Thyroid gland (tissue), 4 donors: ENCODE data around the gene SLC16A14.

Experiments used
- CTCF ChIP-seq, 6 experiments: fragments of 200-600 bp in 3 of 6; fragments of 450-650 bp in 3 of 6; sonication (generic) in 3 of 6; IDR thresholded peaks; one replicate each; pipeline ENCODE4 v1.5.1; 2016 to 2019; ENCODE audit warnings: antibody characterized with exemption in 6 of 6, mild to moderate bottlenecking in 2 of 6, inconsistent platforms in 1 of 6, moderate library complexity in 1 of 6
- POLR2A ChIP-seq, 2 donors: fragments of 450-650 bp; IDR thresholded peaks; one replicate each; pipeline ENCODE4 v1.6.1; 2017; ENCODE audit warnings: antibody characterized with exemption in 2 of 2, mild to moderate bottlenecking in 2 of 2, moderate library complexity in 1 of 2

GRCh38 chr2:230050136-230050535 lies 18.6 kb downstream of the SLC16A14 start:
- no peak for TF ChIP-seq CTCF (IDR thresholded peaks at IDR 0.05)
- TF ChIP-seq POLR2A (IDR thresholded peaks at IDR 0.05), result no peak
